Memory B cell (primary cell): ENCODE data around the gene SNX21.
A peak's percentile ranks its signal among the peaks of the same experiment; 100 is the strongest.
"Not testable (repeated sequence)": the region's sequence is repeated elsewhere in the genome, so short reads cannot be mapped to it uniquely, and the experiment has no call there.

Experiments used
- ATAC-seq: fragments of 150-1000 bp; cut with Tn5 transposase; 2 replicates; pipeline ENCODE4 v1.10.0; 2021; ENCODE audit warnings: low read depth, mild to moderate bottlenecking, moderate library complexity
- DNase-seq, 2 donors: peaks; one replicate each; pipeline ENCODE4 v3.0.0; 2022; ENCODE audit warnings: low spot score in 2 of 2
- H3K27ac Mint-ChIP-seq: one replicate; pipeline ENCODE4 v1.8.0; 2022; ENCODE audit warnings: mild to moderate bottlenecking, moderate library complexity, mixed read lengths
- H3K27me3 Mint-ChIP-seq: one replicate; pipeline ENCODE4 v1.8.0; 2022; ENCODE audit warnings: mixed read lengths
- H3K36me3 Mint-ChIP-seq: one replicate; pipeline ENCODE4 v1.8.0; 2022; ENCODE audit warnings: mild to moderate bottlenecking, mixed read lengths
- H3K4me1 Mint-ChIP-seq: one replicate; pipeline ENCODE4 v1.8.0; 2022; ENCODE audit warnings: mixed read lengths
- H3K4me3 Mint-ChIP-seq: one replicate; pipeline ENCODE4 v1.8.0; 2022; ENCODE audit warnings: mild to moderate bottlenecking, moderate library complexity, mixed read lengths
- H3K9me3 Mint-ChIP-seq: one replicate; pipeline ENCODE4 v1.8.0; 2022; ENCODE audit warnings: mixed read lengths

Gene SNX21

DNA sequence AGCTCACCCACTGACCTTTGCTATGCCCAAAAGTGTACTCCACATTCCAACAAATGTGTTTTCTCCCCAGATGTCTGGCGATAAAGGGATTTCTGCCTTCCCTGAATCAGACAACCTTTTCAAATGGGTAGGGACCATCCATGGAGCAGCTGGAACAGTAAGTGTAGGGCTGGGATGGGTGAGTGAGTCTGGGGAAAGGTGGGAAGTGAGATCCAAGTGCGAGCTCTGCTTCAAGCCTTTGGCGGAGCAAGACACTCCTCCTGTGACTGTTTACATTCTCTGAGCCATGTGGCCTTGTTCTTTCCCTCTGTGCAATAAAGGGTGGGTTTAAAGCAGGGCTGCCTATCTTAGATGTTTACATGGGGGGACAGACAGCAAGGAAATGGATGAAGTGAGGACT is 19.3 kb upstream of the SNX21 start:
- no peak for ATAC-seq
- peaks cover 16% of the 10 kb centered on the region for H3K36me3 Mint-ChIP-seq
- DNase-seq: no peak
- no peak overlapping the region for H3K27ac Mint-ChIP-seq
- H3K9me3 Mint-ChIP-seq: no peaks in the 10 kb centered on the region
- no peak overlapping the region for H3K4me3 Mint-ChIP-seq
- peaks cover 8% of the 10 kb centered on the region for H3K4me1 Mint-ChIP-seq
- H3K27me3 Mint-ChIP-seq: no peaks in the 10 kb centered on the region

DNA sequence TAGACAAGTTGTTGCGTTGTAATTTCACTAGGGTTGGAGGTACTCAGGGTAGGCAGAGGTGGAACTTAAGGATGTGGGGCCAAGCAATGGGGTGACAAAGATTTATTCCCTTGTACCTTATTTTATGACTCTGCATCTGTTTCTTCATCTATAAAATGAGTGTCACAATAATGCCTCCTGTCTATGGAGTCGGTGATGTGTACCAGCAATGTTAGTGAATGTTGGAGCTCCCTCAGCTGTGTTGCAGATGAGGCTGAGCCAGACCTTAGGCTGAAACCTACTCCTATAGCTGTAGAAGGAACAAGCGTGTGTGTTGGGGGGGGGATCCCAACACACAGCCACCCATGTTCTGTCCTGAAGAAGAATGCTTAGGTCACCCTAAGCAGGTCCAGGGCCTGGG is 16.6 kb upstream of the SNX21 start:
- DNase-seq: no peak
- Mint-ChIP-seq H3K27ac (no peak overlapping the region), H3K4me1 (peaks cover 10% of the 10 kb centered on the region), H3K4me3 (no peak overlapping the region), H3K36me3 (no peaks in the 10 kb centered on the region), H3K9me3 (no peaks in the 10 kb centered on the region), H3K27me3 (no peaks in the 10 kb centered on the region)
- no peak for ATAC-seq

DNA sequence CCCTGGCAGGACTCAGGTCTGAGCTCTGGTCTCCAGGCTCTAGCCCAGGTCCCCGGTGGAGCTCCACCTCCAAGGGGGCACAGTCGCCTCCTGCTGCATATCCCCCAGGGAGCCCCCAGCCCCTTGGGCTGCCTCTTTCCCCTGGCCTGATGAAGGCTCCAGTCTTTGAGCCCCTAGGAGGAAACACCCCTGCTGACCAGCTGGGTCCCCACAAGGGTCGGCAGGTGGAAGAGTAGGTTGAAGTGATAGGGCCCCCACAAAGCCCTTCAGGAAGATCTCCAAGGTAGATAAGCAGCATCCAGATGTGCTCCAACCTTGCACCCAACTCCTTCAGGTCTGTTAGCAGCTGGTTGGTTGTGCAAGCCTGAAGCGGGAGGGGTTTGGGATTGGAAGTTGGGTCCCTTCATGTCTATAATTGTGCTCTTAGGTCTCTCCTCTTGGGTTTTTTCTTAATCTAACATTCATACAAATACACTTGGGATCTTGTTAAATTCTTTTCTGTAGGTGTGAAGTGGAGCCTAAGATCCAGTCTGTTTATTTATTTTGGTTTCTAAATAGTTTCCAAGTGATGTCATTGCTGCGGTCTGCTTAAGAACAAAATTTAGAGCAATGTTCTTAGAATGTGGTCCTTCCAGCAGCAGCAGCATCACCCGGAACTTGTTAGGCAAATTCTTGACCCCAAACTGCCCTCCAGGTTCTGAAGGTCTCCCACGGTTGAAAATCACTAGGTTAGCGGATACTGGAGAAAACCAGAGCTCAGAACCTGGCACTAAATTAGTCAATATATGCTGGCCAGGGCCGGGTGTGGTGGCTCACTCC is 16.0 kb upstream of the SNX21 start:
- H3K4me1 Mint-ChIP-seq: peaks cover 9% of the 10 kb centered on the region
- ATAC-seq (no peak), DNase-seq (no peak)
- H3K27ac Mint-ChIP-seq: no peak overlapping the region
- no peaks in the 10 kb centered on the region for H3K27me3 Mint-ChIP-seq
- H3K36me3 Mint-ChIP-seq: no peaks in the 10 kb centered on the region
- H3K4me3 Mint-ChIP-seq: no peak overlapping the region
- H3K9me3 Mint-ChIP-seq: no peaks in the 10 kb centered on the region

DNA sequence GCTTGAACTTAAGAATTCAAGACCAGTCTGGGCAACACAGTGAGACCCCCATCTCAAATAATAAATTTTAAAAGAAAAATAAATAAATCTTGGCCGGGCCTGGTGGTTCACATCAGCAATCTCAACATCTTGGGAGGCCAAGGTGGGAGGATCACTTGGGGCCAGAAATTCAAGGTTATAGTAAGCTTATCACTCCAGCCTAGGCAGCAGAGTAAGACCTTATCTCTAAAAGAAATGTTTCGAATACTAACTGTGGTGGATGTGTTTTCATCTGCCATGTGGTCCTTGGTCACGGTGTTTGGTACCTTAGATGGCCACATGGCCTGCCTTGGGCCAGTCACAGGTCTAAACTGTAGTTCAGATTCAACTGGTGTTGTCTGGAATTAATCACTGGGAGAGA is 15.4 kb upstream of the SNX21 start:
- DNase-seq (no peak), ATAC-seq (no peak)
- H3K36me3 Mint-ChIP-seq: no peaks in the 10 kb centered on the region
- no peaks in the 10 kb centered on the region for H3K27me3 Mint-ChIP-seq
- no peak overlapping the region for H3K27ac Mint-ChIP-seq
- H3K4me3 Mint-ChIP-seq: no peak overlapping the region
- no peaks in the 10 kb centered on the region for H3K9me3 Mint-ChIP-seq
- H3K4me1 Mint-ChIP-seq: peaks cover 7% of the 10 kb centered on the region

DNA sequence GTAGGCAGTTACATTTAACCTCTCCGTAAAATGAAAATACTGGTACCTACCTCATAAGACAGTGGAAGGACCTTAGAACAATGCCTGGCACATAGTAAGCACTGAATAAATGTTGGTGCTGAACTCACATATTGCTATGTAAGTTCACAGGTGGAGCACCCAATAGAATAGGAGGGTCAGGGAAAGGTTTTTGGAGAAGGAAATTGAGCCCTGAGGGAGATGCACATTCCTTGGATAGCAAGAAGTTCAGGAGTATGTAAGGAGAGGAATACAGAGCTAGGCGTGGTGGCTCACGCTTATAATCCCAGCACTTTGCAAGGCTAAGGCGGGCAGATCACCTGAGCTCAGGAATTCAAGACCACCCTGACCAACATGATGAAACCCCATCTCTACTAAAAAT is 14.1 kb upstream of the SNX21 start:
- no peaks in the 10 kb centered on the region for H3K9me3 Mint-ChIP-seq
- DNase-seq (no peak), ATAC-seq (no peak)
- H3K27me3 Mint-ChIP-seq: peaks cover 3% of the 10 kb centered on the region
- peaks cover 17% of the 10 kb centered on the region for H3K4me1 Mint-ChIP-seq
- H3K27ac Mint-ChIP-seq: no peak overlapping the region
- H3K36me3 Mint-ChIP-seq: no peaks in the 10 kb centered on the region
- H3K4me3 Mint-ChIP-seq: no peak overlapping the region

DNA sequence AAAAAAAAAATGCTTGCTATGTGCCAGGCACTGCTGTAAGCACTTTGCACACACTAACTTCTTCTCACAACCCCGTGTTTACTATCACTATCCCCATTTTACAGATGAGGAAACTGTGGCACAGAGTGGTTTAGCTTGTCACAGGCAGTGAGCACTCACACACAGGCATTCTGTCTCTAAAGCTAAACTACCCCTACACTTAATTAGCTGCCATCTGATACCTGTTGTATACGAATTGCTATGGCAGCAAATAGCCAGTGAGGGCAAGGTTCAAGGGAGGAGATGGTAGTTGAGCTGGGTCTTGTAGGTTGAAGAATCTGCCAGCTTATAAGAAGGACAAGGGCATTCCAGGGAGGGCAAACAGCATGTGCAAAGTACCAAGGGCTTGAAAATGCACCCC is 11.7 kb upstream of the SNX21 start:
- Mint-ChIP-seq H3K9me3 (no peaks in the 10 kb centered on the region), H3K27me3 (peaks cover 3% of the 10 kb centered on the region), H3K27ac (no peak overlapping the region), H3K36me3 (no peaks in the 10 kb centered on the region), H3K4me1 (peaks cover 20% of the 10 kb centered on the region), H3K4me3 (no peak overlapping the region)
- DNase-seq (no peak), ATAC-seq (no peak)

DNA sequence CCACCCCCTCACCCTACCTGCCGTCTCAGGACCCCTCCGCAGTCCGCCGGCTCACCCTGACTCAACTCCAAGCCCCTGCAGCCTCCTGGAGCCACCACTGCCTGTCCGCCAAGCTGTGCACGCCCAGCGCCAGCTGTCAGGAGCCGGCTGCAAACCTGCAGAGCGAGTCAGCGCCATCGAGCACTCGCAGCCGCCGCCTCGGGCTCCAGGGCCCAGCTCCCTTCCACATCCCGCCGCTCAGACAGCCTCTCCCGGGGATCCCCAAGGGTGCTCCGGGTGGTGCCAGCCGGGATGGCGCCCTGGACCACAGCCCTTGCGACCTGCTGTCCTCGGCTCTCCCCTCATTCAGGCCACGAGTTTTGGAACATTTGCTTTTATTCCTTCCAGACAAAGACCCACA is 10.7 kb upstream of the SNX21 start:
- no peak for DNase-seq
- Mint-ChIP-seq H3K4me1 (peaks cover 20% of the 10 kb centered on the region), H3K9me3 (no peaks in the 10 kb centered on the region), H3K4me3 (peak overlapping the region; percentile 49), H3K27me3 (peaks cover 3% of the 10 kb centered on the region), H3K27ac (no peak overlapping the region), H3K36me3 (no peaks in the 10 kb centered on the region)
- no peak for ATAC-seq

DNA sequence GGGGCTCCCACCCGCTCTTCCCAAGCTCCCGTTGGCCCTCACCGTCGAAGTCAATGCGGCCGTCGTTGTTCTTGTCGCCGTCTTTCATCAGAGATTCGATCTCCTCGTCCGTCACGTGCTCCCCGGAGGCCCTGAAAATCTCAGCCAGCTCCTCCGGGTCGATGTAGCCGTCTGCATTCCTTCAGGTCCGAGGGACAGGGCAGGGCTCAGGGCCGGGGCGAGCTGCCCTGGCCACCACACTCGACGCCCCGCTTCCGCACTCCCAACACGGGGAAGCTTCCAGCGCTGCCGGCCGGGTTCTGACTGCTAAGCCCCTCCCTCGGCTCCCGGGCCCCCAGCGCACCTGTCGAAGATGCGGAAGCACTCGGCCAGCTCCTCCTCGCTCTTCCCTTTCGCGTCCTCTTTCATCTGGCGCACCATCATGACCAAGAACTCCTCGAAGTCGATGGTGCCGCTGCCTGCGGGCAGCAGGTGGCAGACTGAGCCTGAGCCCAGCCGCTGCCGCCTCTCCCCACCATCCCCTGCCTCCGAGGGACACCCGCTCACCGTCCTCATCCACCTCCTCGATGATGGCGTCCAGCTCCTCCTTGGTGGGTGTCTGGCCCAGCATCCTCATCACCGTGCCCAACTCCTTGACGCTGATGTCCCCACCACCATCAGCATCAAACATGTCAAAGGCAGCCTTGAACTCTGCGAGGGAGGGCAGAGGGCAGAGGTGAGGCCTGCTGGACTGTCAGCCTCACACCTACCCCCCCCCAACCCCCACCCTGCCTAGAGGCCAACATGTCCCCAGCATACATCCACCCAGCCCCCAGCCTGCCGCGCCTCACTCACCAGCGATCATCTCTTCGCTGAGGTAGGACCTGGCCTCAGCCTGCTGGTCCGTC is 9.4 kb upstream of the SNX21 start:
- peak; percentile 38 to 44 for DNase-seq
- H3K36me3 Mint-ChIP-seq: no peaks in the 10 kb centered on the region

DNA sequence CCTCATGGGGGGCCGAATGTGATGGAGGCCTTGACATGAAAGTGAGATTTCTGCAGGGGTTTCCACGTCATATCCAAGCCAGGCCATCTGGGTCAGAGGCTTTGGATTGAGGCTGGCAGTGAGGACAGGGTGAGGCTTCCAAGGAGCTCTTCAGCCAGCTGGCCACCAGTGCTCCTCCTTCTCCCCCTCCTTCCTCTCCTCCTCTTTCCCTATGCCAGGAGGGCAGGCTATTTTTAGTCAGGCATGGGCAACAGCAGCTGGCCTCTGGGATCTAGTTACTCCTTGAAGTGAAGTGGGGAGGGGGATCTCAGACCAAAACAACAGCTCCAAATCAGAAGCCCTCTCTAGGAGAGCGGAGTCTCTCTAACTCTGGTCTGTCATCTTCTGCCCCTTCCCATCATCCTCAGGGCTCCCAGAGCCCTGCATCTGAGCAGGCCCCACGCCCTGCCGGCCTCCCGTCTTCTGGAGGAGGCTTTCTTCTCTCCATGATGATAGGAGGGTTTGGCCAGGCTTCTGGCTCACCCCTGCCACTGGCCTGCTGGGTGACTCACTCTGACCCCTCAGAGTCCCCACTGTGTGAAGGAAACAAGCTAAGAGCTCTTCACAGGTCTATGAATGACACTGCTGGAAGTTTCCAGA is 7.1 kb upstream of the SNX21 start:
- Mint-ChIP-seq H3K27ac (no peak overlapping the region), H3K9me3 (no peaks in the 10 kb centered on the region), H3K36me3 (no peaks in the 10 kb centered on the region), H3K4me3 (no peak overlapping the region), H3K4me1 (peaks cover 18% of the 10 kb centered on the region), H3K27me3 (peaks cover 3% of the 10 kb centered on the region)
- DNase-seq (no peak), ATAC-seq (no peak)

More for the DNA sequence above, 9.4 kb upstream of the SNX21 start:
- no peaks in the 10 kb centered on the region for H3K9me3 Mint-ChIP-seq
- H3K4me3 Mint-ChIP-seq: peak overlapping the region; percentile 87
- ATAC-seq: peak; percentile 83
- H3K27ac Mint-ChIP-seq: peak overlapping the region; percentile 78
- peaks cover 3% of the 10 kb centered on the region for H3K27me3 Mint-ChIP-seq
- peaks cover 20% of the 10 kb centered on the region for H3K4me1 Mint-ChIP-seq

DNA sequence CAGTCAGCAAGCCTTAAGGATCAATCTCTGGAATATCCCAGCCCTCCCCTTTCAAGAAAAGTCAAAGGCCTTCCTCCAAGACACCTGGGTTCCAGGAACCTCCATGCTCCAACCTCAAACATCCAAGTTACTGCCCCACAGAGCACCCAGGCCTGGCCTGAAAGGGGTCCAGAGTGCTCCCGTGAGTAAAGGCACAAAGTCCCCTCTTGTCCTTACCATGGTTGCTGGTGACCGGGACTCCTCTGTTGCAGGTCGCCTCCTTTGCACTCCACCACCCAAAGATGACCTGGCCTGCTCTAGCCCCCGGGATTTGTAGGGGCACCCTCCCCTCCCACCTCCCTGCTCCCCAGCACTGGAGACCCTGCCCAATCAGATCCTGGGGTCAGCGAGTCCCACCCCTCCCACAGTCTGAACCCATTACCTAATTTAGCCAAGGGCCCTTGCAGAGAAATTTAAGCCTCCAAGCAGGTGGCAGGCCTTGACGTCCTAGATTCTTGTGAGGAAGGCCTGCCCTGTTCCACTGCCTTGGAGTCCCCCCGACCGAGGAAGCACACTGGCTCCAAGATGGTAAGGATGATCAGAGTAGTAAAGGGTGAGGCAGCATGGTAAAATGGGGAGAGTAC is 6.5 kb upstream of the SNX21 start, which contains the start of gene TNNC2:
Gene TNNC2, minus strand, starts transcription at position 283 of the 623 bp plus-strand sequence. Its CDS starts 64 bp downstream, at position 219.
- no peak within 1 kb of the TSS for H3K27ac Mint-ChIP-seq
- no peaks in the 10 kb centered on the region for H3K9me3 Mint-ChIP-seq
- ATAC-seq: no peak
- no peaks in the 10 kb centered on the region for H3K36me3 Mint-ChIP-seq
- peaks cover 3% of the 10 kb centered on the region for H3K27me3 Mint-ChIP-seq
- no peak within 1 kb of the TSS for H3K4me3 Mint-ChIP-seq
- H3K4me1 Mint-ChIP-seq: peaks cover 18% of the 10 kb centered on the region
- no peak for DNase-seq

DNA sequence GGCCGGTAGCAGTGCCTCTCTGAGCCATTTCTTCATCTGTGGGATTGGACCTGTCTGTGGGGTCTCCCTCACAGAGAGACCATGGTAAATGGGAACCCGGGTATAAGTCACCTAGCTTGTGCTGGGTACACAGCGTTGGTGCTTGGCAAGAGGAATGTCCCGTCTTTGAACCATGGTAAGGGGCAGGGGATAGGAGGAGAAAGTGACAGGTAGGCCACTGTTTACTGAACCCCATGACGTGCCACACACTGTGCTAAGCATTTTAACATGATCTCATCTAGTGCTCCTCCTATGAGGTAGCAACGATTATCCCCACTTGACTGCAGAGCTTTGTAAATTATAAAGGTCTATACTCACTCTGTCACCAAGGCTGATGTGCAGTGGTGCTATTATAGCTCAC is 5.9 kb upstream of the SNX21 start:
- Mint-ChIP-seq H3K9me3 (no peaks in the 10 kb centered on the region), H3K4me1 (peaks cover 16% of the 10 kb centered on the region), H3K4me3 (no peak overlapping the region), H3K27me3 (peaks cover 3% of the 10 kb centered on the region), H3K36me3 (no peaks in the 10 kb centered on the region), H3K27ac (no peak overlapping the region)
- ATAC-seq (no peak), DNase-seq (no peak)

DNA sequence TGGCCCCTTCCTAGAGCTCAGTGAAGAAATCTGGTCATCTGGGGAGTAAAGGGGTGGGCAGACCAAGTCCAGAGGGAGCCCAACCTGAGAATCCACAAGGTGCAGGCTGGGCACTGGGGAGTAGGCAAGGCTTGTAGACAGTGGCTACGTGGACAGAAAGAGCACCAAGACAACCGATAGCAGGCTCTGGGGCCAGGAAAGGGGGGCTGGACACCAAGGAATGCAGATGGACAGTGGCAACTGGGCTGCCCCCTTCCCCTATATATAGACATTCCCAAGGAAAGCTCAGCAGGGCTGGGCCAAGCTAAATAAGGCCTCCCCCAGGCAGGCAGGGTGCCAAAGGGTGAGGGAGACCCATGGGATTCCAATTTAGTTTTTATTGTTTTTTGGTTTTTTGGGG is 5.0 kb upstream of the SNX21 start:
- Mint-ChIP-seq H3K36me3 (no peaks in the 10 kb centered on the region), H3K4me1 (peaks cover 19% of the 10 kb centered on the region), H3K4me3 (no peak overlapping the region), H3K27me3 (peaks cover 3% of the 10 kb centered on the region), H3K27ac (no peak overlapping the region), H3K9me3 (no peaks in the 10 kb centered on the region)
- DNase-seq (no peak), ATAC-seq (no peak)

DNA sequence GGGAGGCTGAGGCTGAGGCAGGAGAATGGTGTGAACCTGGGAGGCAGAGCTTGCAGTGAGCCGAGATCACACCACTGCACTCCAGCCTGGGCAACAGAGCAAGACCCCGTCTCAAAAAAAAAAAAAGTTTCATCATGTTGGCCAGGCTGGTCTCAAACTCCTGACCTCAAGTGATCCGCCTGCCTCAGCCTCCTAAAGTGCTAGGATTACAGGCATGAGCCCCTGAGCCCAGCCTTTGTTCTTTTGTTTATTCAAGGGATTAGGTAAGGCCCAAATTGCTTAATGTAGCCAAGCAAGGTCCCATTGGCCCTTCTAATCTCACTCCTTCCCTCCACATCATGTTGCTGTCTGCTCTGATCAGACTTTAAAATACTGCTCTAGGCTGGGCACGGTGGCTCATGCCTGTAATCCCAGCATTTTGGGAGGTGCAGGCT is 3.9 kb upstream of the SNX21 start:
- not testable (repeated sequence) for H3K27me3 Mint-ChIP-seq, DNase-seq, H3K4me3 Mint-ChIP-seq, H3K4me1 Mint-ChIP-seq, H3K9me3 Mint-ChIP-seq, H3K27ac Mint-ChIP-seq, H3K36me3 Mint-ChIP-seq, ATAC-seq

DNA sequence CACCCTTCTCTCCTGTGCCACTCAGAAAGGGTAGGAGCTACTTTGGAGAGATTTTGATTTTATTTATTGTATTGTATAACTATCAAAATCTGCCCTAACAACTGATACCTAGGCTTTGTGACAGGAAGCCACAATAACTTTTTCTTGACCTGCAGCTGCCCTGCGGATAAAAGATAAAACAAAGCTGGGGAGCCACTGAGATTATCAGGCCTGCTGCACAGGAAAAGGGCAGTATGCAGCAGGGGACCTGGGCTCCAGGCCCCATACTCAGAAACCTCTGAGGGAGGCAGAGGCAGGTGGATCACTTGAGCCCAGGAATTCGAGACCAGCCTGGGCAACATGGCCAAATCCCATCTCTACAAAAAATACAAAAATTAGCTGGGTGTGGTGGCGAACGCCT is 980 bp upstream of the SNX21 start:
- DNase-seq (no peak), ATAC-seq (no peak)
- Mint-ChIP-seq H3K4me1 (peaks cover 7% of the 10 kb centered on the region), H3K27ac (no peak overlapping the region), H3K9me3 (no peaks in the 10 kb centered on the region), H3K27me3 (no peaks in the 10 kb centered on the region), H3K36me3 (no peaks in the 10 kb centered on the region), H3K4me3 (peak overlapping the region; percentile 92)
